Glomerular visceral epithelial cell (primary cell): ENCODE measurements around the gene TMEM154.

Experiments used
- DNase-seq: peaks from one replicate; pipeline ENCODE4 v3.0.0-alpha.2; 2016; ENCODE audit errors: extremely low spot score

The TMEM154 gene

GRCh38 chr4:152696764-152697261, 17.0 kb upstream of the TMEM154 start:
- DNase-seq, result peak; percentile 37

- no peak for DNase-seq
Measured at GRCh38 chr4:152693871-152694270, 14.1 kb upstream of the TMEM154 start.

GRCh38 chr4:152691761-152692160, 12.0 kb upstream of the TMEM154 start:
- DNase-seq, result no peak

GRCh38 chr4:152690706-152691651, 11.2 kb upstream of the TMEM154 start:
- DNase-seq, result no peak

- no peak for DNase-seq
Measured at GRCh38 chr4:152689615-152690501, 10.1 kb upstream of the TMEM154 start.

- DNase-seq, result no peak
Measured at GRCh38 chr4:152687974-152688599, 8.3 kb upstream of the TMEM154 start.

GRCh38 chr4:152686452-152687013, 6.7 kb upstream of the TMEM154 start:
- no peak for DNase-seq

- no peak for DNase-seq
Measured at GRCh38 chr4:152684587-152684986, 4.8 kb upstream of the TMEM154 start.

- DNase-seq, result no peak
Measured at GRCh38 chr4:152684007-152684406, 4.2 kb upstream of the TMEM154 start.

- DNase-seq, result no peak
Measured at GRCh38 chr4:152682143-152682941, 2.5 kb upstream of the TMEM154 start.

GRCh38 chr4:152680988-152681603, 1.3 kb upstream of the TMEM154 start:
- DNase-seq, result peak; percentile 86

GRCh38 chr4:152678841-152679240, 956 bp downstream of the TMEM154 start:
- DNase-seq, result no peak

GRCh38 chr4:152677117-152677516, 2.7 kb downstream of the TMEM154 start:
- no peak for DNase-seq

- DNase-seq, result no peak
Measured at GRCh38 chr4:152676052-152676854, 3.5 kb downstream of the TMEM154 start.

GRCh38 chr4:152674359-152674758, 5.4 kb downstream of the TMEM154 start:
- DNase-seq, result no peak

- DNase-seq, result no peak
Measured at GRCh38 chr4:152673489-152673888, 6.3 kb downstream of the TMEM154 start.

GRCh38 chr4:152672206-152673092, 7.3 kb downstream of the TMEM154 start:
- no peak for DNase-seq

GRCh38 chr4:152668338-152668964, 11.3 kb downstream of the TMEM154 start:
- no peak for DNase-seq
